ENCODE measurements around the gene CREG2.
A peak's percentile ranks its signal among the peaks of the same experiment; 100 is the strongest.

Gene CREG2

DNA sequence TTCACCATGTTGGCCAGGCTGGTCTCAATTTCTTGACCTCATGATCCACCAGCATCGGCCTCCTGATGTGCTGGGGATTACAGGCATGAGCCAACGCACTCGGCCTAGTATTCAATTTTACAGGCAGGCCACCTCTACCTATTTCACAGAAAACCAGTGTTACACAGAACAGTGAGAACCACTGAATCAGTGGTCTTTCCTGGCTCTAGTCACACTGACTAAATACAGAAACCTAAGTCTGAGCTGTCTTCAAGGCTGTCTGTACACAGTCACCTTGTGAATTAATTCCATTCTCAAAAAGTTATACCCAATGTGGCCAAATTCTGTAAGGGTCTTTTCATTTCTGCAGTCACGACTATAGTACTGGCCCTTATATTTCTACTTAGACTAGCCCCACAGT, 82.3 kb downstream of the CREG2 start:
- H3K23ac ChIP-seq (ENCODE audit: low read length in 2 of 2) = no peak overlapping the region
- H3K36me3 ChIP-seq (ENCODE audit: control insufficient read depth in 1 of 2, insufficient read depth in 2 of 2, low read depth in 1 of 2, low read length in 2 of 2) = peaks cover 2 to 16% of the 10 kb centered on the region in 2 experiments
- peaks cover 14% of the 10 kb centered on the region for H3K4me1 ChIP-seq (ENCODE audit: control insufficient read depth, insufficient read depth, low read depth, low read length)
- H2BK15ac ChIP-seq (ENCODE audit: low read depth, poor library complexity, severe bottlenecking) = no peak overlapping the region
- H2AK5ac ChIP-seq (ENCODE audit: low read length, severe bottlenecking) = no peak overlapping the region
- no peaks in the 10 kb centered on the region for H3K9me3 ChIP-seq (ENCODE audit: control insufficient read depth, low read length)
- no peak overlapping the region for H4K8ac ChIP-seq (ENCODE audit: low read length)
- no peak overlapping the region for H3K27ac ChIP-seq (ENCODE audit: low read length, poor library complexity, severe bottlenecking)
- peak overlapping the region in 1 of 2 experiments; percentile 73 for H3K18ac ChIP-seq (ENCODE audit: low read depth in 1 of 2, low read length in 2 of 2)
- no peak overlapping the region for H3K4ac ChIP-seq (ENCODE audit: low read depth in 1 of 2, low read length in 2 of 2)
- H2AFZ ChIP-seq (ENCODE audit: low read depth, low read length) = no peak overlapping the region
- no peak overlapping the region for H3K14ac ChIP-seq (ENCODE audit: low read length in 2 of 2)
- no peak overlapping the region for H2BK5ac ChIP-seq (ENCODE audit: low read depth, low read length, poor library complexity, severe bottlenecking)
- H3K9ac ChIP-seq (ENCODE audit: low read length) = peak overlapping the region; percentile 97
- DNase-seq = peak; percentile 16
- no peaks in the 10 kb centered on the region for H3K27me3 ChIP-seq (ENCODE audit: control insufficient read depth in 1 of 2, insufficient read depth in 1 of 2, low read length in 2 of 2)
- 95% methylated on average over 4 of the region's 4 CpGs for WGBS
- H3K79me1 ChIP-seq (replicated peaks; ENCODE audit: low read length, poor library complexity, severe bottlenecking) = peaks cover 5% of the 10 kb centered on the region
- H3K4me3 ChIP-seq (ENCODE audit: insufficient read depth in 1 of 2, low read depth in 1 of 2, low read length in 2 of 2) = peak overlapping the region in 1 of 2 experiments; percentile 95
- H4K91ac ChIP-seq (ENCODE audit: low read length) = no peak overlapping the region
- no peak overlapping the region for H2BK12ac ChIP-seq (ENCODE audit: low read length in 2 of 2)
- no peak overlapping the region for H2BK120ac ChIP-seq (ENCODE audit: low read depth, low read length)
- no peak overlapping the region for H3K4me2 ChIP-seq (ENCODE audit: low read length, poor library complexity, severe bottlenecking)

DNA sequence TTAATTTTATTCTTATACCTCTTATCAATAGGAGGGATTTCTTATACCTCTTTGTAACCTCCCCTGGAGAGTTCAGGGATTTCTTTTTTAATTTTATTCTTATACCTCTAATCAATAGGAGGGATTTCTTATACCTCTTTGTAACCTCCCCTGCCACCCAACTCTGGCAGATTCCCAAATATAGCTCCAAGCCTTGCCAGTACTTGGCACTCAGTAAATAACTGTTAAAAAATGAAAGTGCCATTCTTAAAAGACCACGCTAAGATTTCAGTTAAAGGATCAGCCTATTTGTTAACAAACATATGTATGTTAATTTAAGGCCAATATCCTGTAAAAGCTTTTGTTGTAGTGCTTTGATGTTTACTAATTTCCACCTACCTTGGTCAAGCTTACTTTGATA, 83.6 kb downstream of the CREG2 start:
- Histone ChIP-seq H2BK5ac (ENCODE audit: low read depth, low read length, poor library complexity, severe bottlenecking) (no peak overlapping the region), H4K91ac (ENCODE audit: low read length) (no peak overlapping the region), H4K8ac (ENCODE audit: low read length) (no peak overlapping the region), H3K4me2 (ENCODE audit: low read length, poor library complexity, severe bottlenecking) (no peak overlapping the region), H2BK15ac (ENCODE audit: low read depth, poor library complexity, severe bottlenecking) (no peak overlapping the region), H2AFZ (ENCODE audit: low read depth, low read length) (no peak overlapping the region), H3K23ac (ENCODE audit: low read length in 2 of 2) (no peak overlapping the region), H2BK120ac (ENCODE audit: low read depth, low read length) (no peak overlapping the region), H3K4me3 (ENCODE audit: insufficient read depth in 1 of 2, low read depth in 1 of 2, low read length in 2 of 2) (no peak overlapping the region), H3K4ac (ENCODE audit: low read depth in 1 of 2, low read length in 2 of 2) (no peak overlapping the region), H3K27me3 (ENCODE audit: control insufficient read depth in 1 of 2, insufficient read depth in 1 of 2, low read length in 2 of 2) (no peaks in the 10 kb centered on the region), H2BK12ac (ENCODE audit: low read length in 2 of 2) (no peak overlapping the region), H3K36me3 (ENCODE audit: control insufficient read depth in 1 of 2, insufficient read depth in 2 of 2, low read depth in 1 of 2, low read length in 2 of 2) (peaks cover 2 to 23% of the 10 kb centered on the region in 2 experiments), H3K14ac (ENCODE audit: low read length in 2 of 2) (no peak overlapping the region), H3K18ac (ENCODE audit: low read depth in 1 of 2, low read length in 2 of 2) (no peak overlapping the region), H2AK5ac (ENCODE audit: low read length, severe bottlenecking) (no peak overlapping the region), H3K9ac (ENCODE audit: low read length) (no peak overlapping the region), H3K9me3 (ENCODE audit: control insufficient read depth, low read length) (no peaks in the 10 kb centered on the region), H3K4me1 (ENCODE audit: control insufficient read depth, insufficient read depth, low read depth, low read length) (peaks cover 13% of the 10 kb centered on the region), H3K27ac (ENCODE audit: low read length, poor library complexity, severe bottlenecking) (no peak overlapping the region), H3K79me1 (replicated peaks; ENCODE audit: low read length, poor library complexity, severe bottlenecking) (peaks cover 4% of the 10 kb centered on the region)
- no CpG with 5 or more reads among the region's 1 CpG for WGBS
- DNase-seq = no peak

DNA sequence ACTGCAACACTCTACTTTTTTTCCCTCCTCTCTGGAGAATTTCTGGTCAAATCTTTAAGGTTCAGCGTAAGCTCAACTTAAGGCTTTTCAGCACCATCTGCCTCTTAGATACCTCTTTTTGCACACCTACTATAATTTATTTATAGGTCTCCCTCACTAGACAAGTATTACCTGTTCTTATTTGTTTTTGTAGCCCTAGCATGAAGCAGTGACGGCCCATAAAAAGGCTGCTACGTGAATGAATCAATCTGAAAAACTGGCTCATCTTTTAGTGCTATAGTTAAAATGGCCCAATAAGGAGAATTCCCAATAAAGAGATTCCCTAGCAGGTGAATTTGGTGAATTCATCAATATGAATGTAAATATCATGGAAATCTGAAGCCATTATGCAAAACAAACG, 85.3 kb downstream of the CREG2 start:
- no peak overlapping the region for H4K8ac ChIP-seq (ENCODE audit: low read length)
- DNase-seq = no peak
- H2BK12ac ChIP-seq (ENCODE audit: low read length in 2 of 2) = no peak overlapping the region
- no peak overlapping the region for H3K4ac ChIP-seq (ENCODE audit: low read depth in 1 of 2, low read length in 2 of 2)
- H3K9me3 ChIP-seq (ENCODE audit: control insufficient read depth, low read length) = no peaks in the 10 kb centered on the region
- no peak overlapping the region for H3K14ac ChIP-seq (ENCODE audit: low read length in 2 of 2)
- H2AK5ac ChIP-seq (ENCODE audit: low read length, severe bottlenecking) = no peak overlapping the region
- 89% methylated on average over 4 of the region's 4 CpGs for WGBS
- no peak overlapping the region for H2BK15ac ChIP-seq (ENCODE audit: low read depth, poor library complexity, severe bottlenecking)
- H3K23ac ChIP-seq (ENCODE audit: low read length in 2 of 2) = no peak overlapping the region
- H2AFZ ChIP-seq (ENCODE audit: low read depth, low read length) = no peak overlapping the region
- no peak overlapping the region for H3K4me3 ChIP-seq (ENCODE audit: insufficient read depth in 1 of 2, low read depth in 1 of 2, low read length in 2 of 2)
- H3K27me3 ChIP-seq (ENCODE audit: control insufficient read depth in 1 of 2, insufficient read depth in 1 of 2, low read length in 2 of 2) = no peaks in the 10 kb centered on the region
- no peak overlapping the region for H3K9ac ChIP-seq (ENCODE audit: low read length)
- no peak overlapping the region for H3K4me2 ChIP-seq (ENCODE audit: low read length, poor library complexity, severe bottlenecking)
- peaks cover 5% of the 10 kb centered on the region for H3K79me1 ChIP-seq (replicated peaks; ENCODE audit: low read length, poor library complexity, severe bottlenecking)
- peaks cover 2 to 23% of the 10 kb centered on the region in 2 experiments for H3K36me3 ChIP-seq (ENCODE audit: control insufficient read depth in 1 of 2, insufficient read depth in 2 of 2, low read depth in 1 of 2, low read length in 2 of 2)
- H2BK5ac ChIP-seq (ENCODE audit: low read depth, low read length, poor library complexity, severe bottlenecking) = no peak overlapping the region
- no peak overlapping the region for H2BK120ac ChIP-seq (ENCODE audit: low read depth, low read length)
- H3K4me1 ChIP-seq (ENCODE audit: control insufficient read depth, insufficient read depth, low read depth, low read length) = peaks cover 4% of the 10 kb centered on the region
- H3K18ac ChIP-seq (ENCODE audit: low read depth in 1 of 2, low read length in 2 of 2) = no peak overlapping the region
- H4K91ac ChIP-seq (ENCODE audit: low read length) = no peak overlapping the region
- H3K27ac ChIP-seq (ENCODE audit: low read length, poor library complexity, severe bottlenecking) = no peak overlapping the region

- H3K4me2 ChIP-seq (ENCODE audit: low read length, poor library complexity, severe bottlenecking) = no peak overlapping the region
- no peak overlapping the region for H4K8ac ChIP-seq (ENCODE audit: low read length)
- no peak overlapping the region for H2BK120ac ChIP-seq (ENCODE audit: low read depth, low read length)
- no peaks in the 10 kb centered on the region for H3K27me3 ChIP-seq (ENCODE audit: control insufficient read depth in 1 of 2, insufficient read depth in 1 of 2, low read length in 2 of 2)
- peaks cover 2 to 23% of the 10 kb centered on the region in 2 experiments for H3K36me3 ChIP-seq (ENCODE audit: control insufficient read depth in 1 of 2, insufficient read depth in 2 of 2, low read depth in 1 of 2, low read length in 2 of 2)
- no peak overlapping the region for H3K27ac ChIP-seq (ENCODE audit: low read length, poor library complexity, severe bottlenecking)
- no peak overlapping the region for H4K91ac ChIP-seq (ENCODE audit: low read length)
- no peaks in the 10 kb centered on the region for H3K9me3 ChIP-seq (ENCODE audit: control insufficient read depth, low read length)
- H3K4me3 ChIP-seq (ENCODE audit: insufficient read depth in 1 of 2, low read depth in 1 of 2, low read length in 2 of 2) = no peak overlapping the region
- H2BK12ac ChIP-seq (ENCODE audit: low read length in 2 of 2) = no peak overlapping the region
- no peak overlapping the region for H2BK5ac ChIP-seq (ENCODE audit: low read depth, low read length, poor library complexity, severe bottlenecking)
- no peak overlapping the region for H2AFZ ChIP-seq (ENCODE audit: low read depth, low read length)
- no peak overlapping the region for H3K9ac ChIP-seq (ENCODE audit: low read length)
- peaks cover 5% of the 10 kb centered on the region for H3K79me1 ChIP-seq (replicated peaks; ENCODE audit: low read length, poor library complexity, severe bottlenecking)
- no peak overlapping the region for H3K23ac ChIP-seq (ENCODE audit: low read length in 2 of 2)
- no peak overlapping the region for H3K14ac ChIP-seq (ENCODE audit: low read length in 2 of 2)
- H2AK5ac ChIP-seq (ENCODE audit: low read length, severe bottlenecking) = no peak overlapping the region
- H3K4me1 ChIP-seq (ENCODE audit: control insufficient read depth, insufficient read depth, low read depth, low read length) = peaks cover 3% of the 10 kb centered on the region
- WGBS = 67% methylated on average over 7 of the region's 7 CpGs
- no peak overlapping the region for H3K4ac ChIP-seq (ENCODE audit: low read depth in 1 of 2, low read length in 2 of 2)
- no peak overlapping the region for H3K18ac ChIP-seq (ENCODE audit: low read depth in 1 of 2, low read length in 2 of 2)
- no peak overlapping the region for H2BK15ac ChIP-seq (ENCODE audit: low read depth, poor library complexity, severe bottlenecking)
- no peak for DNase-seq
Observed at GRCh38 chr2:101300836-101301235, 86.5 kb downstream of the CREG2 start.
